Measurements from ENCODE around the gene ADARB2. TPM values are rescaled to one million over a fixed set of nuclear protein-coding genes. Genes with fewer than 3 reads are reported as not detected.

Gene ADARB2
- total RNA-seq, 1 experiment from 2014 or later = 1.9 TPM

DNA sequence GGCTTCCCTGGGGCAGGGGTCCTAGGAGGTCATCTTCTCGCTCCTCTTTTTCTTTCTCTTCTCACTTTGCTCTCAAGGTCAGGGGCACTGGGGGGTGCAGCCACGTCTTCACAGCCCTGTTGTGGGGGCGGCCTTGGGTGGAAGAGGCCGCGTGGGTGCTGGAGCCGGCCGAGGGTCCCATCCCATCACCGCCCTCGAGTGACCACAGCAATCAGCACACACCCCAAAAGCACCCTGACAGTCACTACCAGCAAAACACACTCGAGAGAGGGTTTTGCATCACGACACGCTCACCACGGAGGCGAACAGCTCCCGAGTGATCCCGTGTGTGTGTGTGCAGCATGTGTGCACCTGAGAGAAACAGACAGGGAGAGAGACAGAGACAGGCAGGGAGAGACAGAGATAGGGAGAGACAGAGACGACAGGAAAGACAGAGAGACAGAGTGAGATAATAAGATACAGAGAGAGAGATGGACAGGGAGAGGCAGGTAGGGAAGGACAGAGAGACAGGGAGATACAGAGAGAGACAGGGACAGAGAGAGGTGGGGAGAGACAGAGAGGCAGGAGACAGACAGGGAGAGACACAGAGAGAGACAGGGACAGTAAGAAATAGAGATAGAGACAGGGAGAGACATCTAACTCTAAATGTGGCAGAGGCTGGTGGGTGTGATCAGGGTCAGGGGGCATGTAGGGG lies 580.3 kb downstream of the ADARB2 start:
- DNase-seq (ENCODE audit: extremely low read depth, low read depth) = no peak

DNA sequence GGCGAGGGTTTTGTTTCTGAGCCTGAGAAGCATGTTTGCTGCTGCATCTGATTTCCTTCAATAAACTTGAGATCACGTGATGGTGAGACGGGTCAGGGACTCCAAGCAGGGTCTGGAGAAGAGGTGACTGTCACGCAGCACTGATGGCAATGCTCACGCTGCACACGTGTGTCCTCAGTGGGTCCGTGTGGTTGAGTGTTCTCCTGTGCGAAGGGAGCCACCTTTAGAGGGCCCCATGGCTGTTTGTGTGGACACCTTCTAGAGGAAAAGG lies 580.8 kb downstream of the ADARB2 start:
- no peak for DNase-seq (ENCODE audit: extremely low read depth, low read depth)

DNA sequence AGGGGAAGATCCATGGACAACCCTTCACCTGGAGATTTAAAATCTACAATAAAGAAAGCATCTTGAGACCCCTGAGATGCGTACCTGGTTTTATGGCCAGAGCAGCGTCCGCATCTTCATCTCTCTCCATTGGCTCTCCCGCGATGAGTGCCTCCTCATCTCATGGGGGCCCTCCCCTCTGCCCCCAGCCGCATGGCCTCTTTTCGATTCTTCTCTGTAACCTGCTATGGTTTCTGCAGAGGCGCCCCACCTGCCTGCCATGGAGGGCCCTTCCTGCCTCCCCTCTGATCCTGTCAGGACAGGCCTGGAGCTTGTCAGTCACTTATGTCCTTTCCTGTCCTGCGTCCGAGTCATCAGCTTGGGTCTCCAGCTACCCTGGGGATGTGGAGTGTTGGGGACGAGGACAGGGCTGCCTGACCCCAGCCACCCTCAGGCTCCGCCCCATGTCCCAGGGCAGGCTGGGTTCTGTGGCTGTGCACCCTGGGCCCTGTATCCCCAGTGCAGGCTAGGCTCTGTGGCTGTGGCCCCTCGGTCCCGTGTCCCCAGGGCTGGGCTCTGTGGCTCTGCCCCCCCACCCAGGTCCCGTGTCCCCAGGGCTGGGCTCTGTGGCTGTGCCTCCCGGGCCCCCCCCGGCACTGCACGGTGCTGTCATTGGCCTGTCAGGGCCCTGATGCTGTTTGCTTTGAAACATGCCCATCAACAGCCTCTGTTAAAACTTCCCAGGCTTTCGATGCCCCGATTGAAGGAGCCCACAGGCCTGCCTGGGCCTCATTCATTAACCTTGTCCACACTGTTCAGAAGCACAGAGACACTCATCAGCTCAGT lies 581.3 kb downstream of the ADARB2 start:
- DNase-seq (ENCODE audit: extremely low read depth, low read depth) = no peak

GRCh38 chr10:1154531-1155295 lies 582.6 kb downstream of the ADARB2 start:
- DNase-seq (ENCODE audit: extremely low read depth, low read depth) = no peak

GRCh38 chr10:1153805-1154351 lies 583.4 kb downstream of the ADARB2 start:
- no peak for DNase-seq (ENCODE audit: extremely low read depth, low read depth)

DNA sequence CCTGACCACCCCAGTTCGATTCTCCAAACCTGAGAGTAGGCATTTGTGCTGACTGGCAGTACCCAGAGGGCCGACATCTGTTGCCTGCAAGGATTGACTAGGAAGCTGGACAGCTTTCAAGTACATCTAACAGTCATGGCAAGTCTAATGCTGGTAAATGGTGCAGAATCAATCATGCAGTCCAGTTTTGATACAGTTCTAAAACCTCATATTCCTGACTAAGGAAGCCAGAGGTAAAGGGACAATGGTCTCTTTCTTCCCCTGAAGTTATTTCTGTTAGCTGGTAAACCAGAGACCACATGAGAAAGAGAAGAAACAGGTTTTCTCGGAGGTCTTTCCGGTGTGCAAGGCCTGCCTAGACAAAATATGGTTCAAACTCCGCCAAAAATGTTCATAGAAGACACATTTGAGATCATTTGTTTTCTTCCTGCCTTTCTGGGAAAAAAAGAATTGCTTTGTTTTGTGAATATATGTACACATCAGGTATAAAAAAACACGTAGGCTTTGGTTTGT lies 584.0 kb downstream of the ADARB2 start:
- DNase-seq (ENCODE audit: extremely low read depth, low read depth) = no peak

DNA sequence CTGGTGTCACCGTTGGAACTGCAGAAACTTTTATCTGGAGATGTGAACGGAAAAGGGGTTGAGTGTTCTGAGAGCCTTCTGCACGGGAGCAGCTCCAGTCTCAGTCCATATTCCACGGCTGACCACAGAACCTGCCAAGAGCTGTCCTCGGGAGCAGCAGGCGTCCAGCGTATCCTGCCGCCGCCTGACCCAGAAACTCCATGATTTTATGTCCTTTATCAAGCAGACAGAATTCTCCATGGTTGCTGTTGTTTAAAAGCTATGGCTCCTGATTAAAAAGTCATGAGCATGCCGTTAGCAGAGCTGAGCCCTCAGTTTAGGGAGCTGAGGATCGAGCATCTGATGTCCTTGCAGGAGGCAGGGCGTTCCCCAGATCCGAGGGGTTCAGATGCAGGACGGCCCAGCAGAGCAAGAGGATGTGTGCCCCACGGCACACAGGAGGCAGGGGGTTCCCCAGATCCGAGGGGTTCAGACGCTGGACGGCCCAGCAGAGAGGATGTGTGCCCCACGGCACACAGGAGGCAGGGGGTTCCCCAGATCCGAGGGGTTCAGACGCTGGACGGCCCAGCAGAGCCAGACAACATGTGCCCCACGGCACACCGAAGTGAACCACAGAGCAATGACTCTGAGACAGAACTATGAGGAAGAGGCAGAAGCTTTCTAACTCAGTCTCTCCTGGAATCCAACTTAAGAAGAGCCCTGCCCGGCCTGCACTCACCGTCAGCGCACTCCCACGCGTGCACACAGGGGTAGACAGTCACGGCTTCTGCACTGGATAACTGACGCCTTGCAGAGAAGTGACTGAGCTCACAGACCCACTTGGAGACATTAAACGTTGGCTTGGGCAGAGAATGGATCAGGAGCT lies 584.7 kb downstream of the ADARB2 start:
- DNase-seq (ENCODE audit: extremely low read depth, low read depth) = no peak

DNA sequence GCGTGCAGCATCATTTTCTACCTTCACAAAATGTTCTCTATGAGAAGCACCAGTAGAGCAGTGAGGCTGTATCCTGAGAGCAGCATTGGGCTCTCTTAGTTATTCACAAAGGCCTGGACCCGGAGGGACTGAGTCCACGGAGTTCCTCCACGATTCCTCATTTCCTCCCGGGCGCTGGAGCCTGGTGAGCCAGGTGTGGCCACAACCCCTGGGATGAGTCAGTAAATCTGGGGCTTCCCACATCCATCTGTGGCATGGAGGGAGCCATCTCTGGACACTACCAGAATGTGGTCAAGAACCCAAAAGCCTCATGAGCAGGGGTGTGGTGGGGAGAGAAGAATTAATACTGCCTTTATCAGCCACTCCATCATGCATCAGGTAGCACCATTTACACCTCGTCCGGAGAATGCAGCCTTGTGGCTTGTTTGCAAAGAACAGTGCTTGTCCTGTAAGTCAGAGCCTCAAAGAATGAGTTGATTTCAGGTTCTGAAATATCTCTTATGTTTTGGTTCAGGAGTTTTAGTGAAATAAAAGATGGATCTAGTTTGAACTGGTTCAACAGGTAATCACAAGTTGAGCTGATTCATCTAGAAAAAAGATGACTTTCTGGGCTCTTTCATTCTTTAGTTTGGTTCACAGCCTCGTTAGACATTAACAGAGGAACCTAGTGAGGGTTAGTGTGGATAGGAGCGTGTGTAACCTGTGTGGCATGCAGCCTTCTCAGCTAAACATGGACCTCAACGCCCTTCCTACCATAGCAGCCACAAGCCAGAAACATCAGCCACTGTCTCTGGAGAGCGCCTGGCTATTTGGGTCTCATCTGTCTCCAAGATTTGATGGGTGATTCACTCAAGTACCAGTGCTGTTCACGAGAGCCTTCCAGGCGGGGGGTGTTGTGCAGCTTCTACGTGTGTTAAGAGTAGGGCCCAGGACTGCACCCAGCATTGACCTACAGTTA lies 586.0 kb downstream of the ADARB2 start:
- no peak for DNase-seq (ENCODE audit: extremely low read depth, low read depth)

DNA sequence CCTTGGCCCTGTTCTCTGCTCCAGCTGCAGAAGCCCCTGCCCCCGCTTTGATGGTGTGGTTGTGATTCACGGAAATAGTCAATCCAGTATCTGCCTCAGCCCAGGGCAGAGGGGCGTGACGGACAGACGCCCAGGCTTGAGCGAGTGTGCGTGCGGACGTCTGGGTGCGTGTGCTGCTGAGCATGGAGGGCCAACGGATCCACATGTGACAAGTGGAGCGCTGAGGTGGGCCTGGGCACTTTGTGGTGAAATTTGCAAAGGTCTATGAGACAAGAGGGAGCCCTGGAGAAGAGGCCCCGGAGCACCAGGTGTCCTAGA lies 586.7 kb downstream of the ADARB2 start:
- no peak for DNase-seq (ENCODE audit: extremely low read depth, low read depth)

DNA sequence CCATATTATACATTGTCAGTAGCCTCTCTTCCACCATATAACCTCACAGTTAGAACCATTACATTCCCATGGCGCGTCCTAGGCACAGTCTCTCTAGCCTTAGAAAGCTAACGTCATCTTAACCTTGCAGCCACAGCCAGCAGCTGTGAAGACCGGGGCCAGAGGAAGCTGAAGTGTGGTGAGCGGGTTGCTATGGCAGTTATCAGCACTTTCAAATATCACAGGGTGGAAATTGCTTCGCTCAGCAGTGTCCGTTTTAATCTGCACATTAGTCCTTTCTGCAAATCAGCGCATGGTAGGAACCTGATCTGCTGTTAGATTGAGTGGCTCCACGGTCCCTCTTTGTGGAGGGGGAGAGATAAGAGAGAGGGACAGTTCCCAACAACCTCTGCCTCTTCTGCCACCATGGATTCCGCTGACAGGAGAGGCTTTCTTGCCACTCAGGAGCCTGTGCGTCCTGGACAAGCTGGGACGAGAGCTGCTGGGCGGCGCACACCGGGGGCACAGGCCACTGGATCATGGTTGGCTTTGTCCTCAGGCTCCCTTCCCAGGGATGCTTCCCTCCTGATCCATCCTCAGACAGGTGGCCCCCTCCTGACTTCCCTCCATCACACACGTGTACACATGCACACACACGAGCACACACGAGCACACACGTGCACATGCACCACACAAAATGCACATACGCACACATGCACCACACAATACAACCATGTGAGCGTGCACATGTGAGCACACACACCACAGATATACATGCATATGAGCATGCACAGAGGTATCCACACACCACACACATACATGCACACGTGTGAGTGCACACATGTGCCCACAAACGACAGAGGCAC lies 587.3 kb downstream of the ADARB2 start:
- DNase-seq (ENCODE audit: extremely low read depth, low read depth) = no peak

DNA sequence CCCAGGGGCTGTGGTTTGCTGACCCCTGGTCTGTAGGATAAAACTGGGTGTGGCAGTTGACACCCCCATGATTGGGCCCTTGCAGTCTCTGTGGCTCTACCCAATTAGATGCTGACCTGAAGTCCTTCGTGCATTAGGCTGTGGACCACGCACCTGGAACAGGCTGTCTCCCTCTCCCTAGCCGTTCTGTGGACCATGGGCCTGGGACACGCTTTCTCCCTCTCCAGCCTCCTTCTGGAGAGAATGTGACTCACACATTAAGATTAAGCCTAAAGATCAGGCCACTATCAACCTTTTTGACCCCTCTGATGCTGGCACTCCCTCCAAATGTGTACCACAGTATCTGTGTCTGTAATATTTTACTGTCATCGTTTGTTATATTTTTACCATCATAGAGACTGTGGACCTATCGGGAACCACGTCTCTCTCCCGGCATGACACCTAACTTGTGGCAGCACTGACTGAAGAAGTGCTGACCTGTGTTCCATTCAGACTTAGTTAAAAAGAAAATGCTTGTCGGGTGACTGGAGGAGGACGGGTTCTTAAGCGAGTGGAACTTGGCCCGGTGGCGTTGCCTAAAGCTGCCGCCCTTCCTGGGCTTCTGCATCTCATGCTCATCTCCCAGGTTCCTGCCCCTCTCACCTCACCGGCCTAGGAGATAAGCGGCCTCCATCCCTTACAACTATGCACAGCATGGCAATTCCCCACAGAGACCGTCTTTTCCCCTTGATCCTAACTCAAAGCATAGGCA lies 588.3 kb downstream of the ADARB2 start:
- DNase-seq (ENCODE audit: extremely low read depth, low read depth) = no peak

- DNase-seq (ENCODE audit: extremely low read depth, low read depth) = no peak
Observed at GRCh38 chr10:1147810-1148209, 589.5 kb downstream of the ADARB2 start.

- no peak for DNase-seq (ENCODE audit: extremely low read depth, low read depth)
Observed at GRCh38 chr10:1142596-1142995, 594.7 kb downstream of the ADARB2 start.

DNA sequence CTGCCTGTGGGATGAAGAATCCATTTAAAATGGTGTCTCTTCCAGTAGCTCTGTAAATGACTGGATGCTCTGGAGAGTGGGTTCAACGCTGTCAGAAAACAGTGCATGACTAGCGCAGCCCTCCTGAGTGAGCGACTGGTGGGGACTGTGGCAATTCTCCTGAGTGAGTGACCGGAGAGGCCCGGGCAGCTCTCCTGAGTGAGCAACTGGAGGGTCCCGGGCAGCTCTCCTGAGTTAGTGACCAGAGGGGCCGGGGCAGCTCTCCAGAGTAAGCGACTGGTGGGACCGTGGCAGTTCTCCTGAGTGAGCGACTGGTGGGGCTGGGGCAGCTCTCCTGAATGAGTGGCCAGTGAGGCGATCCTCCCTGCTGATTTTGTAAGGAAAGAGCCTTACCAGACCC lies 595.6 kb downstream of the ADARB2 start:
- DNase-seq (ENCODE audit: extremely low read depth, low read depth) = no peak

- no peak for DNase-seq (ENCODE audit: extremely low read depth, low read depth)
Observed at GRCh38 chr10:1141261-1141660, 596.1 kb downstream of the ADARB2 start.

DNA sequence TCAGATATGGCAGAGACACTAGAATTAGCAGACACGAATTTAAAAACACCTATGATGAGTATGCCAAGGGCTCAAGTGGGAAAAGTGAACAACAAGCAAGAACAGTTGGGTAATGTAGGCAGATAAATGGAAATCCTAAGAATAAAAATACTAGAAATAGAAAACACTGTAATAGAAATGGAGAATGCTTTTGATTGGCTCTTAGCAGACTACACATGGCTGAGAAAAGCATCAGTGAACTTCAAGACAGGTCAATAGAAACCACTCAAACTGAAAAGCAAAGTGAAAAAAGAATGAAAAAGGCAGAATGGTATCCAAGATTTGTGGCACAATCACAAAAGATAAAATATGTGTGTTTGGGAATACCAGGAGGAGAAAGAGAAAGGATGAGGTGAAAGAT lies 598.8 kb downstream of the ADARB2 start:
- DNase-seq (ENCODE audit: extremely low read depth, low read depth) = no peak

GRCh38 chr10:1137499-1138163 lies 599.7 kb downstream of the ADARB2 start:
- DNase-seq (ENCODE audit: extremely low read depth, low read depth) = no peak

Measured in NCI-H460 (cell line).